Measurements from ENCODE around the gene WAPL.
"Not testable (repeated sequence)": the region's sequence is repeated elsewhere in the genome, so short reads cannot be mapped to it uniquely, and the experiment has no call there.

WAPL gene

GRCh38 chr10:86525713-86526112 lies 4.1 kb upstream of the WAPL start:
- in situ Hi-C loops (cut with MboI; ENCODE audit: low sequenced_read_pairs), result not testable (repeated sequence)

- in situ Hi-C loops (cut with MboI; ENCODE audit: low sequenced_read_pairs), result no loop called here
These were observed 2.8 kb upstream of the WAPL start for GRCh38 chr10:86524225-86524962.

DNA sequence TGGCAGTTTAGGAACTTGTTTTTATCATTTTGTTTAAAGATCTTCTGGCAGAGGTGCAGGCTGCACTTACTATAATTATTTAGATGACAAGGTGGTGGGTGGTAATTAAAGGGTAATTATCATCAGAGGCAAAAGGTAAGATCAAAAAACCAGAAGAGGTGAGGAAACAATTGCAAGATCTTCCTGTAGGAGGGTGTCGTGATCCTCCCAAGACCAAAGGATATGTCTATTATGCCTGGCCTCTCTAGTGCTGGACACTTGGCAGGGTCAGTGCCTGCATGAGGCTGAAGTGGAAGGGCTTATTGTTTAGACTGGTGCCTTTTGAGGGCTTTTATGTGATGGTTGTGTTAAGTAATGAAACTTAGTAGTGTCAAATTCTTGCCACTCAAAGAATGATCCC lies 1.8 kb upstream of the WAPL start:
- in situ Hi-C loops (cut with MboI; ENCODE audit: low sequenced_read_pairs), result no loop called here

GRCh38 chr10:86522510-86522855 lies 891 bp upstream of the WAPL start:
- in situ Hi-C loops (cut with MboI; ENCODE audit: low sequenced_read_pairs), result no loop called here

- in situ Hi-C loops (cut with MboI; ENCODE audit: low sequenced_read_pairs), result no loop called here
These were observed 518 bp downstream of the WAPL start for GRCh38 chr10:86520871-86521677.

GRCh38 chr10:86518781-86519180 lies 2.8 kb downstream of the WAPL start:
- in situ Hi-C loops (cut with MboI; ENCODE audit: low sequenced_read_pairs), result no loop called here

- in situ Hi-C loops (cut with MboI; ENCODE audit: low sequenced_read_pairs), result no loop called here
These were observed 9.5 kb downstream of the WAPL start for GRCh38 chr10:86512137-86512536.

- in situ Hi-C loops (cut with MboI; ENCODE audit: low sequenced_read_pairs), result no loop called here
These were observed 10.3 kb downstream of the WAPL start for GRCh38 chr10:86511027-86511865.

- in situ Hi-C loops (cut with MboI; ENCODE audit: low sequenced_read_pairs), result no loop called here
These were observed 12.4 kb downstream of the WAPL start for GRCh38 chr10:86509145-86509544.

DNA sequence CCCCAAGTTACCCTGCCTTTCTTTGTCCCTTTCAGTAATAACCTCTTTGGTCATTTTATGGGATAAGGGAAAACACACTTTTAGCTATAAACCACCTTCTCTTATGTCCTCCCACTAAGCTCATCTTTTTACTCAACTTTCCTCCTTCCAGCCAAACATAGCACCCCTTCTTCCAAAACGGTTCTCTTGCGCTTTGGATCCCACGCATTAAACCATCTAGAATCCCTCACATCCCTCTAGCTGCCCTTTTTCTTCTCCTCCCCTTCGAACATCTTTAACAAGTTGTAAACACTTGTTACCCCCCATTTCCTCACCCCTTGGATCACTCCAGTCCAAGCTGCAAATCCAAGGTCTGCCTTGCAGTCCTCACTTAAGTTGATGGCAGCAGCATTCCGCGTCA lies 13.4 kb downstream of the WAPL start:
- in situ Hi-C loops (cut with MboI; ENCODE audit: low sequenced_read_pairs), result no loop called here

GRCh38 chr10:86506499-86506898 lies 15.1 kb downstream of the WAPL start:
- in situ Hi-C loops (cut with MboI; ENCODE audit: low sequenced_read_pairs), result no loop called here

DNA sequence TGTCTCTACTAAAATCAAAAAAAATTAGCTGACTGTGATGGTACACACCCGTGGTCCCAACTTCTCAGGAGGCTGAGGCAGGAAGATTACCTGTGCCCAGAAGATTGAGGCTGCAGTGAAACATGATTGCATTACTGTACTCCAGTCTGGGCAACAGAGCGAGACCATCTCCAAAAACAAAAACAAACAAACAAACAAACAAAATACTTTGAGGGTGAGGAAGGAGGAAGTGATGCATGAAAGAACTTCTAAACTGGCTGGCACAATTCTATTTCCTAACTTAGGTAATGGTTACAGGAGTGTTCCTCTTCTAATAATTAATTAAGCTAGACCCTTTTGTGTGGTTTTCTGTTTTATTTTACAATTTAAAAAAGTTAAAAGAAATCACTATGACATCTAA lies 15.5 kb downstream of the WAPL start:
- in situ Hi-C loops (cut with MboI; ENCODE audit: low sequenced_read_pairs), result no loop called here

- in situ Hi-C loops (cut with MboI; ENCODE audit: low sequenced_read_pairs), result no loop called here
These were observed 17.1 kb downstream of the WAPL start for GRCh38 chr10:86504510-86504909.

GRCh38 chr10:86500846-86501245 lies 20.7 kb downstream of the WAPL start:
- in situ Hi-C loops (cut with MboI; ENCODE audit: low sequenced_read_pairs), result no loop called here

DNA sequence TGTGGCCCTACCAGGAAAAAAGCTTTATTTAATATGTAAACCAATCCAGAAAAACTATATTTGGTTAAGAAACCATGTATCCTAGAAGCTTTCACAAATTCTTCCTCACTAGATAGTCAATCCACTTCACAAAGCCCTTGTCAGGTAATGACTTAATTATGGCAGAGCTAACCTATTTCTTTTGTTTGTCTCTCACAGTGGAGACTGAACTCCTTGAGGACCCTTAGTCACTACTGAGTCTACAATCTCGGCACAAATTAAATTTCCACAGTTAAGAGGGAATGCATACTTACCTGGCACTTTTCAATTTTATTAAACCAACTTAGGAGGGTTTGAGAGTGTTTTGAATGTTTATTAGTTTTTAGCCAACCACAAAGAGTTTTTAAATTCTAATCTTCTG lies 23.0 kb downstream of the WAPL start:
- in situ Hi-C loops (cut with MboI; ENCODE audit: low sequenced_read_pairs), result no loop called here

DNA sequence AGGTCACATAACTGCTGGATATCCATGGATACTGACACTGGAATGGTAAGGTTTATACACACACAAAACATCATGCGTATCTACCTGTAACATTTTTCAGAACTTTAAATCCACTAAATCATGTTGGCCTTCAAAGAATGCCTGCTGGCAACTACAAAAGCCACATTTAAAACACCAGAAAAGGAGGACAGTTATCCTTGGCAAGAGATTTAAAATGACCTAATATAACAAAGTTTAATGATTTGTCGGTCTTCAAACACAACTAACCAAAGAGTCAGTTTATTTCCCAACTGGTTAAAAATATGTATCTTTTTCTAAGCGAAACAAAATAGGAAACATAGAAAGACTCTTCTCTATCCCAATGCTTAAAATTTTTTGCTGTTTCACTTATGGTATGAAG lies 24.0 kb downstream of the WAPL start:
- in situ Hi-C loops (cut with MboI; ENCODE audit: low sequenced_read_pairs), result no loop called here

DNA sequence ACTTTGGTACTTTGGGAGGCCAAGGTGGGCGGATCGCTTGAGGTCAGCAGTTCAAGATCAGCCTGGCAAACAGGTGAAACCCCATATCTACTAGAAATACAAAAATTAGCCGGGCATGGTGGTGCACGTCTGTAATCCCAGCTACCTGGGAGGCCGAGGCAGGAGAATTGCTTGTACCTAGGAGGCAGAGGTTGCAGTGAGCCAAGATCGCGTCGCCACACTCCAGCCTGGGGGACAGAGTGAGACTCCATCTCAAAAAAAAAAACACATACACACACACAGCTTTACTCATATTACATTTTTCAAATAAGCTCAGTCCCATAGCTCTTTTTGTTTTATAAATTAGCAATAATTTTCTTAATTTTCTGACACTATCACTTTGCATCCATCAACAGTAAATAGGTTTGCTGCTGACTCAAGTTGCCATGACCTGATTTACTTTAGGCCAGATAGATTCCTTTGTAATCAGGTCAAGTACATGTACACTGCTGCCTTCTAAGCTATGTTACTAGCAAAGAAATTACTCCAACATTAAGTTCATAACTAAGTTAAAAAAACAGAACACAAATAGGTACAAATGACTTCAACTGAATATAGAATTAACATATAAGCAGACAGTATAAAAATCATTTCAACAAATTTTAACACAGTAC lies 31.5 kb downstream of the WAPL start:
- in situ Hi-C loops (cut with MboI; ENCODE audit: low sequenced_read_pairs), result no loop called here

DNA sequence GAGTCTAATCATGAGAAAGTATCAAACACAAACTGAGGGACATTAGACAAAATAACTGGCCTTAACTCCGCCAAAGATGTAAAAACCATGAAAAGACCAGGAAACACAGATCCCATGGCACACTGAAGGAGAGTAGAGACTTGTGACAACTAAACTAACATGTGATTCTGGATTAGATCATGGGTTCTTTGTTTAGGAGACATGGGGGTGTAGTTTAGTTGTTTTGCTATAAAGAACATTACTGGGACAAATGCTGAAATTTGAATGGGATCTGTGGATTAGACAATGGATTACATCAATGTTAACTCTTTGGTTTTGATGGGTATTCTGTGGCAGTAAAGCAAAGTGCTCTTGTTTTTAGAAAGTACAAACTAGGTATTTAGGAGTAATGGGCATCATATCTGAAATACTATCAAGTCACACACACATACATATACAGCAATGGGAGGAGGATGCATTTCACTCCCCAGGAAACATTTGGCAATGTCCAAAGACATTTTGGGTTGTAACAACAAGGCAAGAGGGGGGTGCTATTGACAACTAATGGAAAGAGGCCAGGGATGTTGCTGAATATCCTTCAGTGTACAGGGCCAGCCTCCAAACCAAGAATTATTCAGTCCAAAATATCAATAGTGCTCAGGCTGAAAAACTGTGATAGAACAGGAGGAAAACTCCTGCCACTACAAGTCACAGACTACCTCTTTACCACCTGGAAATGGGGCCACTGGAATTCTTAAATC lies 32.4 kb downstream of the WAPL start:
- in situ Hi-C loops (cut with MboI; ENCODE audit: low sequenced_read_pairs), result no loop called here

- in situ Hi-C loops (cut with MboI; ENCODE audit: low sequenced_read_pairs), result no loop called here
These were observed 34.7 kb downstream of the WAPL start for GRCh38 chr10:86486856-86487255.

- in situ Hi-C loops (cut with MboI; ENCODE audit: low sequenced_read_pairs), result no loop called here
These were observed 37.9 kb downstream of the WAPL start for GRCh38 chr10:86483664-86484063.
